ENCODE data around the gene SMPD2. TPM values are rescaled to one million over a fixed set of nuclear protein-coding genes. Genes with fewer than 3 reads are reported as not detected.

The SMPD2 gene
- total RNA-seq, 4 donors from 2014 or later, result 11.2 to 60.9 (median 17.8) TPM

GRCh38 chr6:109465772-109466171, 25.2 kb downstream of the SMPD2 start:
- WGBS, 2 donors, result 42 to 75% methylated on average over 4 to 7 of the region's 7 CpGs
- peak; percentile 96 to 97 for DNase-seq
- Histone ChIP-seq H3K36me3 (peaks cover 0 to 10% of the 10 kb centered on the region in 2 donors), H3K27me3 (no peaks in the 10 kb centered on the region), H3K4me3 (replicated peaks in 1 of 3) (no peak overlapping the region), H3K27ac (peak overlapping the region; percentile 71 to 88 (median 84)), H3K4me1 (peaks cover 9 to 19% of the 10 kb centered on the region in 2 donors), H3K9me3 (no peaks in the 10 kb centered on the region)
- intact Hi-C loops (cut with DNase I), result no loop called here
- no peak for TF ChIP-seq POLR2A (IDR thresholded peaks at IDR 0.05)
- TF ChIP-seq, protein P1, sequence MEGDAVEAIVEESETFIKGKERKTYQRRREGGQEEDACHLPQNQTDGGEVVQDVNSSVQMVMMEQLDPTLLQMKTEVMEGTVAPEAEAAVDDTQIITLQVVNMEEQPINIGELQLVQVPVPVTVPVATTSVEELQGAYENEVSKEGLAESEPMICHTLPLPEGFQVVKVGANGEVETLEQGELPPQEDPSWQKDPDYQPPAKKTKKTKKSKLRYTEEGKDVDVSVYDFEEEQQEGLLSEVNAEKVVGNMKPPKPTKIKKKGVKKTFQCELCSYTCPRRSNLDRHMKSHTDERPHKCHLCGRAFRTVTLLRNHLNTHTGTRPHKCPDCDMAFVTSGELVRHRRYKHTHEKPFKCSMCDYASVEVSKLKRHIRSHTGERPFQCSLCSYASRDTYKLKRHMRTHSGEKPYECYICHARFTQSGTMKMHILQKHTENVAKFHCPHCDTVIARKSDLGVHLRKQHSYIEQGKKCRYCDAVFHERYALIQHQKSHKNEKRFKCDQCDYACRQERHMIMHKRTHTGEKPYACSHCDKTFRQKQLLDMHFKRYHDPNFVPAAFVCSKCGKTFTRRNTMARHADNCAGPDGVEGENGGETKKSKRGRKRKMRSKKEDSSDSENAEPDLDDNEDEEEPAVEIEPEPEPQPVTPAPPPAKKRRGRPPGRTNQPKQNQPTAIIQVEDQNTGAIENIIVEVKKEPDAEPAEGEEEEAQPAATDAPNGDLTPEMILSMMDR (IDR thresholded peaks at IDR 0.05), result no peak

DNA sequence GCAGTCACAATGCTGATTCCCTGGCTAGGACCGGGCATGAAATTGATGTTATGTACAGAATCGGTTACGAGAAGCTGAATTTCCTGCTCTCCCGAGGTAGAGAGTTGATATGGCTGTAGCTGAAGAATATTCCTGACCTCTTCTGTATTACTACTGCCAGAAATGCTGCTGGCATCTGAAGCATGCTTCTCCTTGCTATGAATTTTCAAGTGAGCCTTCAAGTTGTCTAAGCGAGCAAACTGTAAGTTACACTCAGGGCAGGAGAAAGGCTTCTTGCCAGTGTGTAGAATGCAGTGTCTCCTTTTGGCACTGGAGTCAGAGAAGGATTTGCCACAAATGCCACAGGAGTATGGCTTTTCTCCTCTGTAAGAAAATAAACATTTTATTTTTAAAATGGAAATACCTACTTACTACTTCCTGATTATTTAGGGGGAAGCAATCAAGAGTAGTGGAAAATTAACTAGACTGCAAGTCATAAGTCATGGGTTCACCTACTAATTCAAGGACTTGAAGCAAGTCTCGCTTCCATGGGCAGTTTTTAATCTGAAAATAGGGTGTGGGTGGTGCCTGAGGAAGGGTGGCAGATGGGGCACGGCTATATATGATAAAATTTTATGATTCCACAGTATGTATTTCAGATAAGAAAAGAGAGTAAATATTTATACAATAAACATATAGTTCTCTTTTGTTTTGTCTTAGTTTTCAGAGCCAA, 25.8 kb downstream of the SMPD2 start:
- TF ChIP-seq, protein P1 (IDR thresholded peaks at IDR 0.05), result no peak
- TF ChIP-seq POLR2A (IDR thresholded peaks at IDR 0.05), result no peak
- Histone ChIP-seq H3K27ac (peak overlapping the region; percentile 71 to 88 (median 84)), H3K36me3 (peaks cover 0 to 16% of the 10 kb centered on the region in 2 donors), H3K4me3 (replicated peaks in 1 of 3) (no peak overlapping the region), H3K9me3 (no peaks in the 10 kb centered on the region), H3K27me3 (no peaks in the 10 kb centered on the region), H3K4me1 (peaks cover 5 to 17% of the 10 kb centered on the region in 2 donors)
- intact Hi-C loops (cut with DNase I), result no loop called here
- peak; percentile 38 to 56 for DNase-seq
- WGBS, 2 donors, result 52 to 67% methylated on average over 7 of the region's 7 CpGs

- Histone ChIP-seq H3K4me1 (peaks cover 5 to 17% of the 10 kb centered on the region in 2 donors), H3K4me3 (replicated peaks in 1 of 3) (no peak overlapping the region), H3K9me3 (no peaks in the 10 kb centered on the region), H3K27me3 (no peaks in the 10 kb centered on the region), H3K36me3 (peaks cover 6 to 24% of the 10 kb centered on the region in 2 donors), H3K27ac (no peak overlapping the region)
- no peak for TF ChIP-seq POLR2A (IDR thresholded peaks at IDR 0.05)
- TF ChIP-seq, protein P1 (IDR thresholded peaks at IDR 0.05), result no peak
- WGBS, 2 donors, result 96 to 97% methylated on average over 6 of the region's 6 CpGs
- no peak for DNase-seq
- intact Hi-C loops (cut with DNase I), result no loop called here
These were observed 27.2 kb downstream of the SMPD2 start for GRCh38 chr6:109467696-109468095.

- Histone ChIP-seq H3K27ac (no peak overlapping the region), H3K36me3 (peaks cover 25 to 40% of the 10 kb centered on the region in 2 donors), H3K4me1 (peaks cover 5 to 17% of the 10 kb centered on the region in 2 donors), H3K27me3 (no peaks in the 10 kb centered on the region), H3K9me3 (no peaks in the 10 kb centered on the region), H3K4me3 (replicated peaks in 1 of 3) (no peak overlapping the region)
- no peak for DNase-seq
- TF ChIP-seq, protein P1 (IDR thresholded peaks at IDR 0.05), result no peak
- TF ChIP-seq POLR2A (IDR thresholded peaks at IDR 0.05), result no peak
- intact Hi-C loops (cut with DNase I), result no loop called here
- WGBS, 2 donors, result 92 to 93% methylated on average over 5 of the region's 5 CpGs
These were observed 29.2 kb downstream of the SMPD2 start for GRCh38 chr6:109469591-109470189.
